LNCAP (cell line): Measurements from ENCODE around the gene SPP2.

Experiments used
- TF ChIP-seq, protein P1 (sequence below): fragments of 450-650 bp; IDR thresholded peaks from 2 replicates; pipeline ENCODE4 v1.5.1; 2017; ENCODE audit warnings: mild to moderate bottlenecking

Gene SPP2

DNA sequence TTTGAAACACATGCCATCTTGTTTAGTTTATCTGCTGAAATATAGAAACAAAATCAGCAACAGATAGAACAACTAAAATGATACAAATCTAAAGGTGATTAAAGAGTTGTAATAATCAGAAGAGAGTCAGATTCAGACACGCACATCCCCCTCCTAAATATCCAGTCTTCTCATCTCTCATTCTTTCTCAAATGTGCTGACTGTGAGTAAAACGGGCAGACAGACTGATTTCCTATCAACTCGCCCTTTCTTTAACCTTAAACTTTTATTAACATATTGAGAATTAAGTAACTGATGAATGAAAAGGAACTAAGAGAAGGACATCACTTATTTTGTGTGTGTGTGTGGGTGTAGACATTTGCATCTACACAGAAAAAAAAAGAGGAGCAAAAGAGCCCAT lies 34.6 kb upstream of the SPP2 start:
- TF ChIP-seq, protein P1, sequence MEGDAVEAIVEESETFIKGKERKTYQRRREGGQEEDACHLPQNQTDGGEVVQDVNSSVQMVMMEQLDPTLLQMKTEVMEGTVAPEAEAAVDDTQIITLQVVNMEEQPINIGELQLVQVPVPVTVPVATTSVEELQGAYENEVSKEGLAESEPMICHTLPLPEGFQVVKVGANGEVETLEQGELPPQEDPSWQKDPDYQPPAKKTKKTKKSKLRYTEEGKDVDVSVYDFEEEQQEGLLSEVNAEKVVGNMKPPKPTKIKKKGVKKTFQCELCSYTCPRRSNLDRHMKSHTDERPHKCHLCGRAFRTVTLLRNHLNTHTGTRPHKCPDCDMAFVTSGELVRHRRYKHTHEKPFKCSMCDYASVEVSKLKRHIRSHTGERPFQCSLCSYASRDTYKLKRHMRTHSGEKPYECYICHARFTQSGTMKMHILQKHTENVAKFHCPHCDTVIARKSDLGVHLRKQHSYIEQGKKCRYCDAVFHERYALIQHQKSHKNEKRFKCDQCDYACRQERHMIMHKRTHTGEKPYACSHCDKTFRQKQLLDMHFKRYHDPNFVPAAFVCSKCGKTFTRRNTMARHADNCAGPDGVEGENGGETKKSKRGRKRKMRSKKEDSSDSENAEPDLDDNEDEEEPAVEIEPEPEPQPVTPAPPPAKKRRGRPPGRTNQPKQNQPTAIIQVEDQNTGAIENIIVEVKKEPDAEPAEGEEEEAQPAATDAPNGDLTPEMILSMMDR, result no peak

DNA sequence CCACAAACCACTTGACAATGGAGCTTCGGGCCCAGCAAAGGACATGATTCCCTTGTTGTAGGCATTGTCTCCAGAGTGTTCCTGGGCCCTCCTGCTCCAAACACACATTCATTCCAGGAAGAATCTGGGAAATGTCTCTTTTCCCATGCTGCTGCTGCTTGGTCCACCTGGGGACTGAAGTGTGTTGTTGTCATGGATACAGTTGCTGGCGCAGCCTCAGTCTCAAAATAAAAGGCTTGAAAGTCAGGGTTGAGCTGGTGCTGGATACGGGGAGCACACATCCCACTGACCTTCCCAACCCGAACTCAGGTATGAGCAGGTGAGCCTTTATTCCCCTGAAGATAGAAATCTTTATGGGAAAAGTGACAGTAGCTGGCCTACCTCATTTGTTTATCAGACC lies 30.6 kb upstream of the SPP2 start:
- TF ChIP-seq, protein P1, result no peak

DNA sequence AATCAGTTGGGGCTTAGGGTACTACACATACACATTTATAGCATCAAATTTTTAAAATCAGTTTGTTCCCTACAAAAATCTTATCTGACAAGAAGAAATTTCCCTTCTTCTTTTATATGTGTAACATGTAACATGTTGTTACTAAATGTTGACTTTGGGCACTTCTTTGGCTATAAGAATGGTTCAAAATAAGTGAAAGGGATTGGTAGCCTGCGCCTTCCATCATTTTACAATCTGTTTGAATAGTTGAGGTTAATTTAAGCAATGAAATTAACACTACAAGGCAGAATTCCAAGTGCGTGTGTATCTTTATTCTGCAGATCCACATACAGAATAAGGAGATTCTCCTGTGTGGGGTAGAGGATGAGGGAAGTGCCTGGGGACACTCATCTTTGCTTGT lies 30.2 kb upstream of the SPP2 start:
- TF ChIP-seq, protein P1, result no peak

DNA sequence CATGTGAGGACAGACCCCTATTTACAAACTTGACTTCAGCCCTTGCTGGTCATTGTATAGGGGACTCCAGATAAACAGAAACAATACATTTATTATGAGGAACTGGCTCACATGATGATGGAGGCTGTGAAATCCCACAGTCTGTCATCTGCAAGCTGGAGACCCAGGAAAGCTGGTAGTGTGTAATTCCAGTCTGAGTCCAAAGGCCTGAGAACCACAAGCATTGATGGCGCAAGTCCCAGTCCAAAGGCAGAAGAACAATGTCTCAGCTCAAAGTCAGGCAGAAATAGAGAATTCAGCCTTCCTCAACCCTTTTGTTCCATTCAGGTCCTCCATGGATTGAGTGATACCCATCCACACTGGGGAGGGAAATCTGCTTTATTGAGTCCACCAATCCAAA lies 28.1 kb upstream of the SPP2 start:
- TF ChIP-seq, protein P1, result no peak

DNA sequence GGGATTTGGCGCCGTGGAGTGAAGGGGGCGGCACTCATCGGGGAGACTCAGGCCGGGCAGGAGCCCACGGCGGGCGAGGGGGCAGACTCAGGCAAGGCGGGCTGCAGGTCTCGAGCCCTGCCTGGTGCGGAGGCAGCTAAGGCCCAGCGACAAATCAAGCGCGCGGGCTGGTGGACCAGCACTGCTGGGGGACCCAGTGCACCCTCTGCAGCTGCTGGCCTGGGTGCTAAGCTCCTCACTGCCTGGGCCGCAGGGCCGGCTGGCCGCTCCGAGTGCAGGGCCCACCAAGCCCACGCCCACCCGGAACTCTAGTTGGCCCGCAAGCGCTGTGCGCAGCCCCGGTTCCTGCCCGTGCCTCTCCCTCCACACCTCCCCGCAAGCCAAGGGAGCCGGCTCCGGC lies 26.2 kb upstream of the SPP2 start:
- TF ChIP-seq, protein P1, result no peak

DNA sequence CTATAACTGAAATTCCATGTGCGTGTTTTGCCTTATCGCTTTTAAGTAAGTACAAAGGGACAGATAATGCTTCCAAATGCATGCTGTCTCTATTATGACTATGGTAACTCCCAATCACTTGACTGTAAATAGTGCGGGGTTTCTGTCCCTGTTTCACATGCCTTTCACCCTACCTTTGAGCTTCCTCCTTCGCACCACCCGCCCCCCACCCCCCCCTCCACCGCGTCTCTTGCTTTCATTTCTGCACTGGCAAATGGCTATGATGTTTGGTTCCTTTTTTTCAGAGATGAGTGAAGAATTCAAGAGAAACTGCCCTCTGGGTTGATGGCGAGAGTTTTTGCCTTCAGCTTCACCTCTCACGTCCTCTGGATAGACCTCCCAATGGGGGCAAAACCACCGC lies 25.0 kb upstream of the SPP2 start:
- TF ChIP-seq, protein P1, result no peak

DNA sequence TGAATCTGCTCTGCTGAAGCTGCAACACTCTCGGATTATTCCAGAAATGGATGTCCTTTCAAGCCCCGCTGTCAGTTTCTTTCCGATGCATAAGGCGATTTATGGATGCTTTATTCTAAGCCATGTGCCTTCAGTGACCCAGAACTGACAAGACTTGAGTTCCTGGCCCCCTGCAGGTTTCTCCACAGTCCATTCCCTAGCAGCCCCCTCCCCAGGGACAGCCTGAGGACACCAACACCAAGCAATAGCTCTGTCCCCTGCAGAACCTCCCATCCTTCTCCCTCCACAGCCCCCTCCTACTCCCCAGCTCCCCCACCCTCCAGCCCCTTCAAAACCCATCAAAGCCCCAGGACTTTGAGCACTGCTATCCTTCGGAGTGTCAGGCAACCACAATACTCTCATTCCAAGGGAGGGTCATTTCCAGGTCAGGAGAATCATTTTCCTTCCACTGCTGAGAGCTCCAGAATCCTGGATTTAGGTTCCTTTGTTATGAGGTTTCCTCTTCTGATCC lies 24.6 kb upstream of the SPP2 start:
- TF ChIP-seq, protein P1, result no peak

DNA sequence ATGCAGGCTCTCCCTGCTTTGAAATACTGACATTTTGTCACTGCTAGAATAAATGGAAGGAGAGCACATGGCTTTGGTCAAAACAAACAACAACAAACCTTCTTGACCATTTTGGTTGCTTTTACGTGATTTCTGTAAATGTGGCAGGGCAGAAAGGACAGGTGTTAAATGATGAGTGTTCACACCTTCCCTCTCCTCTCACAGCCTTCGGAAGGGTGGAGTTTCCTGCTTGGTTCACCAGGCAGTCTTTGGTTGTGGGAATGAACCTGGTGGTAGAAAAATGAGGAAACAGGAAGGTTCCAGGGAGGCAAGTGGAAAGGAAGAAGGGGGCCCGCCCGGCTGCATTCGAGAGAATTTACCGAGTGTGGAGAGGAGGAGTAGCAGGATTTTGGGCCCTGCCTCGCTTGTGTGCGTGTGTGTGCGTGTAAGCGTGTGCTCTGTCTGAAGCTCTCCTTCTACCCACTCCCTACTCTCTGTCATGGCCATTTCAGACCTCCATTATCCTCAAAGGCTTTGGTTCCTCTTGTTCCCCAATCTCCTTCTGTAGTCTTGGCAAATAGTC lies 23.7 kb upstream of the SPP2 start:
- TF ChIP-seq, protein P1, result no peak
